ENCODE data around the gene MAPK7. TPM values are rescaled to one million over a fixed set of nuclear protein-coding genes. Genes with fewer than 3 reads are reported as not detected.
A peak's percentile ranks its signal among the peaks of the same experiment; 100 is the strongest.

Gene MAPK7
- total RNA-seq, 2 donors from 2014 or later: 22.3 to 43.1 TPM

DNA sequence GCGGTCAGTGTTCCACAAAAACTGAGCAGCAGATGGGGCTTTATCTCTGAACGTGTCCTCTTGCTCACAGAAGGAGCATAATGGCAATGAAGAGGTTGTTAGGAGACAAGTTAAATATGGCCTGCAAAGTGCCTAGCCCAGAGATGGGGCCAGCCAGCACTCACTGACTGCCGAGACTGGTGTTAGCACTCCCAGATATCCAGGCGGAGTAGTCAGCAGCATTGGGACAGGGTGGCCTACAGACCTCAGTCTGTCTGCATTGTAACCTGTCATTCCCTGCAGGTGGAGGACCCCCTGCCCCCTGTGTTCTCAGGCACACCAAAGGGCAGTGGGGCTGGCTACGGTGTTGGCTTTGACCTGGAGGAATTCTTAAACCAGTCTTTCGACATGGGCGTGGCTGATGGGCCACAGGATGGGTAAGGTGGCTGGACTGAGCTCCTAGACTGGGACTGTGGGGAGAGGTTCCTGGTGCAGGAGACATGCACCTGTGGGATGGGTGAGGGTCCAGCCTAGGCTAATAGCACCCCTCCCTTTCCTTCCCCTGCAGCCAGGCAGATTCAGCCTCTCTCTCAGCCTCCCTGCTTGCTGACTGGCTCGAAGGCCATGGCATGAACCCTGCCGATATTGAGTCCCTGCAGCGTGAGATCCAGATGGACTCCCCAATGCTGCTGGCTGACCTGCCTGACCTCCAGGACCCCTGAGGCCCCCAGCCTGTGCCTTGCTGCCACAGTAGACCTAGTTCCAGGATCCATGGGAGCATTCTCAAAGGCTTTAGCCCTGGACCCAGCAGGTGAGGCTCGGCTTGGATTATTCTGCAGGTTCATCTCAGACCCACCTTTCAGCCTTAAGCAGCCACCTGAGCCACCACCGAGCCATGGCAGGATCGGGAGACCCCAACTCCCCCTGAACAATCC, 4.5 kb downstream of the MAPK7 start:
- intact Hi-C loops (cut with DNase I): no loop called here
- Histone ChIP-seq H3K36me3 (peaks cover 8 to 11% of the 10 kb centered on the region in 2 donors), H3K27ac (no peak overlapping the region), H3K4me1 (replicated peaks) (peaks cover 9% of the 10 kb centered on the region), H3K4me3 (no peak overlapping the region), H3K9me3 (no peaks in the 10 kb centered on the region), H3K27me3 (replicated peaks; ENCODE audit: insufficient read depth) (no peaks in the 10 kb centered on the region)
- WGBS: 86% methylated on average over 13 of the region's 13 CpGs
- TF ChIP-seq POLR2A (IDR thresholded peaks at IDR 0.05) (no peak), POLR2AphosphoS5 (IDR thresholded peaks at IDR 0.05) (no peak)
- TF ChIP-seq, protein P1, sequence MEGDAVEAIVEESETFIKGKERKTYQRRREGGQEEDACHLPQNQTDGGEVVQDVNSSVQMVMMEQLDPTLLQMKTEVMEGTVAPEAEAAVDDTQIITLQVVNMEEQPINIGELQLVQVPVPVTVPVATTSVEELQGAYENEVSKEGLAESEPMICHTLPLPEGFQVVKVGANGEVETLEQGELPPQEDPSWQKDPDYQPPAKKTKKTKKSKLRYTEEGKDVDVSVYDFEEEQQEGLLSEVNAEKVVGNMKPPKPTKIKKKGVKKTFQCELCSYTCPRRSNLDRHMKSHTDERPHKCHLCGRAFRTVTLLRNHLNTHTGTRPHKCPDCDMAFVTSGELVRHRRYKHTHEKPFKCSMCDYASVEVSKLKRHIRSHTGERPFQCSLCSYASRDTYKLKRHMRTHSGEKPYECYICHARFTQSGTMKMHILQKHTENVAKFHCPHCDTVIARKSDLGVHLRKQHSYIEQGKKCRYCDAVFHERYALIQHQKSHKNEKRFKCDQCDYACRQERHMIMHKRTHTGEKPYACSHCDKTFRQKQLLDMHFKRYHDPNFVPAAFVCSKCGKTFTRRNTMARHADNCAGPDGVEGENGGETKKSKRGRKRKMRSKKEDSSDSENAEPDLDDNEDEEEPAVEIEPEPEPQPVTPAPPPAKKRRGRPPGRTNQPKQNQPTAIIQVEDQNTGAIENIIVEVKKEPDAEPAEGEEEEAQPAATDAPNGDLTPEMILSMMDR (IDR thresholded peaks at IDR 0.05): no peak
- DNase-seq (ENCODE audit: low spot score): no peak

GRCh38 chr17:19383681-19384470, 5.6 kb downstream of the MAPK7 start:
- no peak for DNase-seq (ENCODE audit: low spot score)
- TF ChIP-seq, protein P1 (IDR thresholded peaks at IDR 0.05): no peak
- no peak for TF ChIP-seq POLR2AphosphoS5 (IDR thresholded peaks at IDR 0.05)
- TF ChIP-seq POLR2A (IDR thresholded peaks at IDR 0.05): no peak
- H3K27me3 ChIP-seq (replicated peaks; ENCODE audit: insufficient read depth): no peaks in the 10 kb centered on the region
- H3K27ac ChIP-seq: peak overlapping the region; percentile 69 to 73
- WGBS: 61% methylated on average over 6 of the region's 6 CpGs
- intact Hi-C loops (cut with DNase I): no loop called here
- H3K36me3 ChIP-seq: peaks cover 8 to 11% of the 10 kb centered on the region in 2 donors
- H3K4me1 ChIP-seq (replicated peaks): peaks cover 7% of the 10 kb centered on the region
- no peaks in the 10 kb centered on the region for H3K9me3 ChIP-seq
- no peak overlapping the region for H3K4me3 ChIP-seq

DNA sequence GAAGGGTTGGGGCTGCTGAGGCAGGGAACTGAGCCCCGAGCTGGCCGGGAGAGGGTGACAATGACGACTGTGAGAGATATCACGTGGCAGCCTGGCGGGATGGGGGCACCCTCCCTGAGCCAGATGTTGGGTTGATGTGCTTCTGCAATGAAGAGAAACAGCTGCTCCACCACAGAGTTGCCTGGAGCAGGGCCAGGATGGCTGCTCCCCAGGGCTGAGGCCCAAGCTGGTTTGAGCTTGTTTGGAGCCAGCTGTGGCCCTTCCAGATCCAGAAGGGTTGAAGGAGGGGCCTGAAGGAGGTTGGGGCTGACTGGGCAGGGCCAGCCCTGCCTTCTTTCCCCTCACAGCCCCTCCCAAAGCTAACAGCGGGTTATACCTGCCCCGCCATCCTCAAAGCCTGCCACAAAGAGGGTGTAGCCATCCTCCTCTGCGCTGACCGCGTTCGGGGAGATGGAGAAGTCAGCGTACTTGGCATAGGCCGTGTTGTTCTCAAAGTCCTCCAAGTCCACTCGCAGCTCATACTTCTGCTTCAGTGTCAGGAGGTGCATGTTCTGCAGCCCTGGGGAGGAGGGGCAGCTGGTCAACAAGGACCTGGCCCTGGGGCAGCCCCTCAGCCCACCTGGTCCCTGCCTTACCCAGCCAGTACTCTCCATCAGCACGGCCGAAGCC, 6.6 kb downstream of the MAPK7 start:
- Histone ChIP-seq H3K4me3 (no peak overlapping the region), H3K9me3 (no peaks in the 10 kb centered on the region), H3K4me1 (replicated peaks) (no peaks in the 10 kb centered on the region), H3K27ac (peak overlapping the region; percentile 69 to 73), H3K36me3 (peaks cover 8 to 11% of the 10 kb centered on the region in 2 donors), H3K27me3 (replicated peaks; ENCODE audit: insufficient read depth) (no peaks in the 10 kb centered on the region)
- intact Hi-C loops (cut with DNase I): no loop called here
- peak; percentile 52 for DNase-seq (ENCODE audit: low spot score)
- 30% methylated on average over 15 of the region's 16 CpGs for WGBS
- peak; percentile 62 for TF ChIP-seq POLR2AphosphoS5 (IDR thresholded peaks at IDR 0.05)
- peak; percentile 65 for TF ChIP-seq POLR2A (IDR thresholded peaks at IDR 0.05)
- TF ChIP-seq, protein P1 (IDR thresholded peaks at IDR 0.05): no peak

- no peak for DNase-seq (ENCODE audit: low spot score)
- H3K4me3 ChIP-seq: no peak overlapping the region
Measured at GRCh38 chr17:19385521-19385983, 7.3 kb downstream of the MAPK7 start.

More at GRCh38 chr17:19385521-19385983, 7.3 kb downstream of the MAPK7 start:
- Histone ChIP-seq H3K36me3 (peaks cover 5 to 7% of the 10 kb centered on the region in 2 donors), H3K27me3 (replicated peaks; ENCODE audit: insufficient read depth) (no peaks in the 10 kb centered on the region), H3K27ac (peak overlapping the region; percentile 69 to 73), H3K9me3 (no peaks in the 10 kb centered on the region), H3K4me1 (replicated peaks) (no peaks in the 10 kb centered on the region)
- 82% methylated on average over 9 of the region's 9 CpGs for WGBS
- TF ChIP-seq, protein P1 (IDR thresholded peaks at IDR 0.05): no peak
- TF ChIP-seq POLR2A (IDR thresholded peaks at IDR 0.05) (no peak), POLR2AphosphoS5 (IDR thresholded peaks at IDR 0.05) (no peak)
- intact Hi-C loops (cut with DNase I): no loop called here

All from prostate gland (tissue), 2 donors.